ENCODE data around the gene PKDCC. TPM values are rescaled to one million over a fixed set of nuclear protein-coding genes. Genes with fewer than 3 reads are reported as not detected.

PKDCC gene
- total and polyA plus RNA-seq, 2 of the 8 experiments (the other 6 are each of a cell fraction or from before 2014, with no cell fraction given) = 49.9 to 80.1 TPM

GRCh38 chr2:42090216-42090615, 42.4 kb downstream of the PKDCC start (continued):
- no peak for TF ChIP-seq RBBP5 (IDR thresholded peaks at IDR 0.05; ENCODE audit: borderline replicate concordance, low read depth, low read length)
- TF ChIP-seq POU5F1 (IDR thresholded peaks at IDR 0.05; ENCODE audit: low read depth, low read length) = no peak
- TF ChIP-seq CTBP2 (IDR thresholded peaks at IDR 0.05; ENCODE audit: borderline replicate concordance, insufficient read depth, insufficient read length, low read length) = no peak
- TF ChIP-seq TEAD4 (IDR thresholded peaks at IDR 0.05; ENCODE audit: low read depth, low read length) = no peak
- no peak for TF ChIP-seq RAD21 (IDR thresholded peaks at IDR 0.05 in 1 of 2, conservative IDR thresholded peaks at IDR 0.05 in 1 of 2; ENCODE audit: low read depth in 2 of 2, low read length in 2 of 2)
- no peak for TF ChIP-seq CHD1 (IDR thresholded peaks at IDR 0.05; ENCODE audit: low read depth, low read length)
